HL-60 (cell line): ENCODE data around the gene DCPS.

Experiments
- TF ChIP-seq, protein P1 (sequence below): IDR thresholded peaks from one replicate; pipeline ENCODE4 v1.5.1; 2011; ENCODE audit warnings: low read length, control low read depth, inconsistent platforms; ENCODE audit not compliant: insufficient read depth
- TF ChIP-seq, protein P2 (sequence below): IDR thresholded peaks from 2 replicates; pipeline ENCODE4 v1.6.1; 2012; ENCODE audit warnings: low read depth; ENCODE audit not compliant: insufficient replicate concordance

DNA sequence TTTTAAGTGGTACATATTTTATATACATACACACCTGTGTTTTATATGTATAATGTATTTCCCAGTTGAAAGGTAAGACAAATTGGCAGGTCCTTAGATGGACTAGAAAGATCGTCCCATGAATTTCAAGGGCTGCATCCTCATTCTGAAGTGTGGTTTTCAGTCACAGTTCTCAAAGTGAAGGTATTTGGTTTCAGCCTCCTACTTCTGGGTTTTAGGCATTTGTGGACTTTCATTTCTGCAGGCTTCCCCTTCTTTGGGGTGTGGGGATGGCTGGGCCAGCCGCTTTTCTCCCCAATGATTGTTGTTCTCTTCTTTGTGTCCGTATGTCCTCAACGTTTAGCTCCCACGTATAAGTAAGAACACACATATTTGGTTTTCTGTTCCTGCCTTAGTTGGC lies 10.0 kb downstream of the DCPS start:
- TF ChIP-seq, protein P1, sequence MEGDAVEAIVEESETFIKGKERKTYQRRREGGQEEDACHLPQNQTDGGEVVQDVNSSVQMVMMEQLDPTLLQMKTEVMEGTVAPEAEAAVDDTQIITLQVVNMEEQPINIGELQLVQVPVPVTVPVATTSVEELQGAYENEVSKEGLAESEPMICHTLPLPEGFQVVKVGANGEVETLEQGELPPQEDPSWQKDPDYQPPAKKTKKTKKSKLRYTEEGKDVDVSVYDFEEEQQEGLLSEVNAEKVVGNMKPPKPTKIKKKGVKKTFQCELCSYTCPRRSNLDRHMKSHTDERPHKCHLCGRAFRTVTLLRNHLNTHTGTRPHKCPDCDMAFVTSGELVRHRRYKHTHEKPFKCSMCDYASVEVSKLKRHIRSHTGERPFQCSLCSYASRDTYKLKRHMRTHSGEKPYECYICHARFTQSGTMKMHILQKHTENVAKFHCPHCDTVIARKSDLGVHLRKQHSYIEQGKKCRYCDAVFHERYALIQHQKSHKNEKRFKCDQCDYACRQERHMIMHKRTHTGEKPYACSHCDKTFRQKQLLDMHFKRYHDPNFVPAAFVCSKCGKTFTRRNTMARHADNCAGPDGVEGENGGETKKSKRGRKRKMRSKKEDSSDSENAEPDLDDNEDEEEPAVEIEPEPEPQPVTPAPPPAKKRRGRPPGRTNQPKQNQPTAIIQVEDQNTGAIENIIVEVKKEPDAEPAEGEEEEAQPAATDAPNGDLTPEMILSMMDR, result no peak
- TF ChIP-seq, protein P2, sequence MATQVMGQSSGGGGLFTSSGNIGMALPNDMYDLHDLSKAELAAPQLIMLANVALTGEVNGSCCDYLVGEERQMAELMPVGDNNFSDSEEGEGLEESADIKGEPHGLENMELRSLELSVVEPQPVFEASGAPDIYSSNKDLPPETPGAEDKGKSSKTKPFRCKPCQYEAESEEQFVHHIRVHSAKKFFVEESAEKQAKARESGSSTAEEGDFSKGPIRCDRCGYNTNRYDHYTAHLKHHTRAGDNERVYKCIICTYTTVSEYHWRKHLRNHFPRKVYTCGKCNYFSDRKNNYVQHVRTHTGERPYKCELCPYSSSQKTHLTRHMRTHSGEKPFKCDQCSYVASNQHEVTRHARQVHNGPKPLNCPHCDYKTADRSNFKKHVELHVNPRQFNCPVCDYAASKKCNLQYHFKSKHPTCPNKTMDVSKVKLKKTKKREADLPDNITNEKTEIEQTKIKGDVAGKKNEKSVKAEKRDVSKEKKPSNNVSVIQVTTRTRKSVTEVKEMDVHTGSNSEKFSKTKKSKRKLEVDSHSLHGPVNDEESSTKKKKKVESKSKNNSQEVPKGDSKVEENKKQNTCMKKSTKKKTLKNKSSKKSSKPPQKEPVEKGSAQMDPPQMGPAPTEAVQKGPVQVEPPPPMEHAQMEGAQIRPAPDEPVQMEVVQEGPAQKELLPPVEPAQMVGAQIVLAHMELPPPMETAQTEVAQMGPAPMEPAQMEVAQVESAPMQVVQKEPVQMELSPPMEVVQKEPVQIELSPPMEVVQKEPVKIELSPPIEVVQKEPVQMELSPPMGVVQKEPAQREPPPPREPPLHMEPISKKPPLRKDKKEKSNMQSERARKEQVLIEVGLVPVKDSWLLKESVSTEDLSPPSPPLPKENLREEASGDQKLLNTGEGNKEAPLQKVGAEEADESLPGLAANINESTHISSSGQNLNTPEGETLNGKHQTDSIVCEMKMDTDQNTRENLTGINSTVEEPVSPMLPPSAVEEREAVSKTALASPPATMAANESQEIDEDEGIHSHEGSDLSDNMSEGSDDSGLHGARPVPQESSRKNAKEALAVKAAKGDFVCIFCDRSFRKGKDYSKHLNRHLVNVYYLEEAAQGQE, result no peak
